M059J (cell line): ENCODE measurements around the gene RAX2. TPM values are rescaled to one million over a fixed set of nuclear protein-coding genes. Genes with fewer than 3 reads are reported as not detected.

Experiments used
- DNase-seq: peaks from one replicate; pipeline ENCODE4 v3.0.0-alpha.2; 2012; ENCODE audit warnings: low read depth
- total RNA-seq: library from RNA; depleted of rRNA; stranded (reverse); fragments of >200 nt; shearing (Covaris generic); gene quantifications from 2 replicates; pipeline ENCODE4 v1.2.3, GENCODE V29; 2014

The RAX2 gene
- total RNA-seq, 1 experiment from 2014 or later: not detected

DNA sequence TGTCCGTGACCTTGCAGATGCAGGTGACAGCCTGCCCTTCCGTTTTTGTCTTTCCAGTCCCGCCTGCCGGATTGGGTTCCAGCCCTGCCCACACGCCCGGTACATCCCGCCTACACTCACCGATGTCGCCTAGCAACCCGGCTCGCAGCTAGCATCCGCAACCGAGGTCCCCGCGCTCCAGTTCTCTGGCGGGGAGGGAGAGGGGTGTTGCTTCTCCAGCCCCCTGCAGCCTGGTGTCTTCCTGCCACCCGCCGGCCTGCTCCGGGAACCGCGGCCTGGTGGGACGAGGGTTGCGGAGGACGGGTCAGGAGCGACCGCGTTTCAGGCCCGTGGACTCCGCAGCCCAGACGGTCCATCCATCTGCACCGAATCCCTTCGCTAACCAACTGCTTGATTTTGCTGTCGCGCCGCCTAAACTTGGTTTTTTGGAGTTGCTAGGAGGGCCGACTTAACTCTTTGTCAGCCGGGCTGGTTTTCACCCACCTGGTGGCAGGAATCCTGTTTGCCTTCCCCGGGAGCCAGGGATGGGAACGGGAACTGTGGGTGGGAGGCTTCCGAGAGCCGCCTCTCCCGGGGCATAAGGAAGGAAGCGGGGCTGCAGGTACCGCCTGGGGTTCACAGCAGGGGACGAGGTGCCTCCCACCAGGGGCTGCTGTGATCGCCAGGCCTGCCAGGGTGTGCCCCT is 29.5 kb upstream of the RAX2 start:
- no peak for DNase-seq

DNA sequence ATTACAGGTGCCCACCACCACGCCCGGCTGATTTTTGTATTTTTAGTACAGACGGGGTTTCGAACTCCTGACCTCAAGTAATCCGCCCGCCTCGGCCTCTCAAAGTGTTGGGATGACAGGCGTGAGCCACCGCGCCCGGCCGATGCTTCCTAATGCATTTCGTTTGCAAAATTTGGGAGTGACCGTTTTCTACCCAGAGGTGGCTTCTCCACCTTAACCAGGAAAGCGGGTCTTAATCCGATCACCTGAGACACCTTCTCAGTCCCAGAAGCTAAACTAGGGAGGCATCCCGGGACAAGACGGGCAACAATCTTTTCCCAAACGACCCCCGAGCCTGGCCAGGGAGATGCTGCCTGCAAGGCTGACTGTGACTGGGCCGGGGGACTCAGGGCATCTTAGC is 29.0 kb upstream of the RAX2 start:
- DNase-seq: no peak

DNA sequence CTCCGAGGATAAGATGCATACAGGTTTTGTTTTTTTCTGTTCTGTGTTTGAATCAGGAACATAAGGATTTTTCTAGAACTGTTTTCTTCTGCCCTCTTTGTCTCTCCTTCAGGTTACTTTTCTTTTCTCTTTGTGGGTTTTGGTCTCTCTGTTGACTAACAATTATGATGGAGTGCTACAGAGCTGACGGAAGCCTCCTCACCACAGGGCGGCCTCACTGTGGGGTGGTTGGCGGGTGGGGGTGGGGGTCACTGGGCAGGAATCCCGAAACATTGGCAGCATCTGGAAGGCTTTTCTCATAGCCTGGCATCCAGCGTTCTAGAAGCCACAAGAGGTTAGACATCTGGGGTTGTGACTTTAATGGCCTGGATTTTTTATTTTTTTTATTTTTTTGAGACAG is 26.1 kb upstream of the RAX2 start:
- no peak for DNase-seq

- DNase-seq: no peak
Measured at GRCh38 chr19:3796358-3796757, 24.3 kb upstream of the RAX2 start.

DNA sequence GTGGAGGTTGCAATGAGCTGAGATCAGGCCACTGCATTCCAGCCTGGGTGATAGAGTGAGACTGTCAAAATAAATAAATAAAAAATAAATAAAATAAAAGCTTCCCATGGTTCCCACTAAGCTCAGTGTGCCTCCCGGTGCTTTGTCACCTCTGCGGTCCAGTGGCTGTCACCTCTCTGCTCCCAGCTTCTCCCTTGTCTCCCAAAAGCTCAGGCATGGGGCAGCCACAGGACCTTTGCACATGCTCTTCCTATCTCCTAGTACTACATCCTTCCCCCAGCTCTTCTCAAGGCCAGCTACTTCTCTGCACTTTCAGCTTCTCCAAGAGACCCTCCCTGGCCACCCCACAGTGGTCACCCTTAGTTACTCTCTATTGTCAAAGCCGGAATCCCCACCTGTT is 21.8 kb upstream of the RAX2 start:
- DNase-seq: no peak

DNA sequence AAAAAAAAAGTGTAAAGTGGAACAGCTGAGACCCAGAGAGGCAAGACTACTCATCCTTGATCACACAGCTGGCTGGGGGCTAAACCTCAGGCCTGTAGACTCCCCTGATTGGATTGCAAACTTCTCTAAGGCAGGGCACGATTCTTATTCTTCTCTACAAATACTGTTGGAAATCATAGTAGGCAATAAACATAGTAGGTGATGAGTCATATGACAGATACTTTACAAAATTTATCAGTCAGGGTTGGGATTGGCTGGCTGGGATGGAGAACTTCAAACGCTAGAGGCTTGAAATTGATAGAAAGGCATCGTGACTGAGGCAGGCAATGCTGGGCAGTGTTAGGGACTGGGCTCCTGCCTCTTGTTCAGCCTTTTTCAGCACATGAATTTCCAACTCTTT is 20.1 kb upstream of the RAX2 start:
- DNase-seq: peak; percentile 15

DNA sequence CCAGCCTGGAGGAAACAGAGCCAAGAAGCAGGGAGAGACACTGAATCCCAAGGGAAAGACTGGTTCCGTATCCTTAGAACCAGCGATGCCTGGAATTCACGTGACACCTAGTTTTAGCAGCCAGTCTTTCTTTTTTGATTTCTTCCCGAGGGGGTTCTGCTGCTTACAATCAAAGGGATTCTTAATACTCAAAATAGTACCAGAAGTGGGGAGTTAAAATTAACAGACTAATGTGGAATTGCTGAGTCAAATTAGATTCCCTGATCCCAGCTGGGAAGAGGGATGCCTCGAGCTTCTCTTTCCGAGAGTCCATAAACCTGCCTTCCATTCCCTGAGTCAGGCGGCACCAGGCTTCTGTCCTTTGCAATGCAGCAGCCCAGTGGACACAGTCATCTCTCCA is 18.9 kb upstream of the RAX2 start:
- no peak for DNase-seq

- no peak for DNase-seq
Measured at GRCh38 chr19:3790209-3790734, 18.2 kb upstream of the RAX2 start.

GRCh38 chr19:3788996-3789778 is 17.2 kb upstream of the RAX2 start:
- no peak for DNase-seq

- no peak for DNase-seq
Measured at GRCh38 chr19:3785938-3786824, 14.2 kb upstream of the RAX2 start, which contains the start of gene MATK. Gene MATK, minus strand, starts transcription at chr19:3786381. Its CDS starts 1,246 bp downstream, at chr19:3785135.

DNA sequence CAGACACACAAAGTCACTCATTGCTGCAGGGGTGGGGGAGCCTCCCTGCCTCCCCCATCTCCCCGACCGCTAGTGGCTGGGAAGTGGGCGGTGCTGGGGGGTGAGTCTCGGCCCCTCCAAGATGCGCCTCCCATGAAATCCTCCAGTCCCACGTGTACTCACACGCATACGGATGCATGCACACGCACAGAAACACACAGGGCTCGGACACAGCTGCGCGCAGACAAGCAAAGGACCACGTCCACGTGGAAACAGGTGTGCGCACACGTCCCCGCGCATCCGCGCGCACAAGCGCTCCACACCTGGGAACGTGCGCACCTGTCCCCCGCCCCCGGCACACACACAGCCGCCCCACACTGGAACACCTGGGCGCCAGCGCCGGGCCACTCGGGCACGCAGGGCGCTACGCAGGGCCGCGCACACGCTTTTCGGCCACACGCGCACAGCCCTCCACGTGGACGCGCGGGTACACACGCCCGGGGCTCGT is 13.5 kb upstream of the RAX2 start:
- no peak for DNase-seq

DNA sequence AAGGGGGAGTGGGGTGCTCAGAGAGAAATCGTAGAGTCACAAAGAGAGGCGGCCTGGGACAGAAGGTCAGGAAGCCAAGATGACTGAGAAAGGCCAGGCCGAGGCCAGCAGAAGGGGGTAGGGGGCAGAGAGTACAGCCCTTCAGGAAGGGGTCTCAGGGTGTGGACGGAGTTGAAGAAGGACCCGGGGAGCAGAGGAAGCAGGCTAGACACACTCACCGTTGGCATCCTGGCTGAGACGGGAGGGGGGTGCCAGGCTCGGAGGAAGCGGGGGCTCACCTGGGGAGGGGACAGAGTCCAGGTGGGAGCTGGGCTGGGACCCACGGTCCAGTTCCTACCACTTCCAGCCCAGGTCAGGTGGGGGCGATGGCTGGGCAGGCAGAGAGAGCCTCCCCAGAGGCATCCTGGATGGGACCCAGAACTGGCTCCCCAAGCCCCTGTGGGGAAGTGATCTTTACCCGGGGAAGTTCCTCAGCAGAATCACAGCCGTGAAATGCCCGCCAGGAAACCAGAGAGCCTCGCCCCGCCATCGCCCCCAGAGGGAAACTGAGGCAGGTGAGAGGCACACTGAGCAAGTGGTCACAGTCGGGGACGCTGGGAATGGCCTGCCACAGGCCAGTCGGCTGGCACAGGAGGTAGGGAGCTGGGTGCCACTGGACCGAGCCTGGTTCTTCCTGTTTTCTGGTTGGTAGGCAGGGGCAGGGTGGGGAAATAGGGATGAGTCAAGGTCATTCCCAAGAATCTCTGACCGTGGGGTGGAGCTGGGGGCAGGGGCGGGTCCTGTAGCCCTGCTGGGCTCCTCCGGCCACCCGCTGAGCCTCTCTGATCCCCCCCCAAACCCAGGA is 12.8 kb upstream of the RAX2 start:
- no peak for DNase-seq

GRCh38 chr19:3783660-3784584 is 11.9 kb upstream of the RAX2 start:
- no peak for DNase-seq

- DNase-seq: no peak
Measured at GRCh38 chr19:3782903-3783302, 10.9 kb upstream of the RAX2 start.

- DNase-seq: no peak
Measured at GRCh38 chr19:3782330-3782729, 10.3 kb upstream of the RAX2 start.

- DNase-seq: no peak
Measured at GRCh38 chr19:3781603-3782002, 9.6 kb upstream of the RAX2 start.

GRCh38 chr19:3780786-3781304 is 8.8 kb upstream of the RAX2 start:
- no peak for DNase-seq

DNA sequence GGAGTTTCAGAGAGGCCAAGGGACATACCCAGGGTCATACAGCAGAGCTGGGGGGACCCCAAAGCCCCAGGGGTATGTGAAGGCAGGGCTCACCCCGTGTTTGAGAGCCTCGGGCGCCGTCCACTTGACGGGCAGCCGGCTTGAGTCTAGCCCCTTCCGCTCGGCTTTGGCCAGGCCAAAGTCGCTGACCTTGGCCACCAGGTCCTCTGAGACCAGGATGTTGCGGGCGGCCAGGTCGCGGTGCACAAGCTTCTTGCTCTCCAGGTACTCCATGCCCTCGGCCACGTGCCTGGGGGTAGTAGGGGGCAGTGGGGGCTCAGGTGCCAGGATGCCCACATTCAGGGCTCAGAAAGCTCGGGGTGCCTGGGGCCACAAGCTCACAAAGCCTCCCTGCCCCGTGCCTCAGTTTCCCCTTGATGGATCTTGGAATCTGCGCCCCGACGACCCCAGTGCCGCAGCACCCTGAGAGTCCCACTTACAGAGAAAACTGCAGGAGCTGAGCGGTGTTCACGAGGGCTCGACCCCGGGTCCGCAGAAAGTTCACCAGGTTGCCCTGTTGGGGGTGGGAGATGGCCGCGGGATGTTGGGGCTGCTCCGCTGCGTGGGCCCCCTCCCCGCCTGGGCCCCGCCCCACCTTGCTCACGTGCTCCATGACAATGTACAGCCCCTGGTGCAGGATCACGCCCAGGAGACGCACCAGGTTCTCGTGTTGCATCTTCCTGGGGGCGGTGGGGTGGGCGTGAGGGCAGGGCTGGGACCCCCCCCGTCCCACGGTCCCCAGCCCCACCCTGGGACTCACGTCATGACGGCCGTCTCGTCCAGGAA is 7.1 kb upstream of the RAX2 start:
- DNase-seq: no peak
